HG03575 (cell line): ENCODE data around the gene CLEC20A.

Source experiments
- ATAC-seq: cut with Tn5 transposase; IDR thresholded peaks from one replicate; pipeline ENCODE4 v1.9.1; 2021; ENCODE audit not compliant: unreplicated experiment, insufficient number of reproducible peaks, low FRiP score; ENCODE audit errors: extremely low read depth

CLEC20A gene

GRCh38 chr1:178486100-178487069, 10.4 kb downstream of the CLEC20A start:
- ATAC-seq: no peak

GRCh38 chr1:178485541-178485981, 11.2 kb downstream of the CLEC20A start:
- no peak for ATAC-seq

GRCh38 chr1:178484698-178485225, 12.0 kb downstream of the CLEC20A start:
- ATAC-seq: no peak

GRCh38 chr1:178483251-178483957, 13.4 kb downstream of the CLEC20A start:
- no peak for ATAC-seq

GRCh38 chr1:178477841-178478240, 18.9 kb downstream of the CLEC20A start:
- no peak for ATAC-seq

GRCh38 chr1:178477373-178477772, 19.4 kb downstream of the CLEC20A start:
- no peak for ATAC-seq

DNA sequence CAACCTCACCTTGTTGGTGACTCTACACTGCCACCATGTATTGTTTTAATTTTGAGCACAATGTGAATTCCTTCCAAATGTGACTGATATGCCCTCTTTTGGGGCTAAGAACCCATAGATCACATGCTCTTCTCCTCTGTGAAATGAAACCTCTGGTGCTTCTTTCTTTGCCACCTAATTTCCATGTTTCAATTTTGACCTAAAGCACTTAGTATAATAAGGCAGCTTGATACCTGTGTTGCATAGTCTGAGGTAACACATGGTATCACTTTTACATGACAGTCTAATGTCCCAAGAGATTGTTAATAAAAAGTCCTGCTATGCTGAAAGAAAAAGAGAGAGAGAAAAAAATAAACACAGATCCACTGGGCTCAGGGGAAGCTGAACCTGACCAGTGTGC, 24.2 kb downstream of the CLEC20A start:
- no peak for ATAC-seq

- no peak for ATAC-seq
Observed at GRCh38 chr1:178470411-178470960, 26.3 kb downstream of the CLEC20A start.

DNA sequence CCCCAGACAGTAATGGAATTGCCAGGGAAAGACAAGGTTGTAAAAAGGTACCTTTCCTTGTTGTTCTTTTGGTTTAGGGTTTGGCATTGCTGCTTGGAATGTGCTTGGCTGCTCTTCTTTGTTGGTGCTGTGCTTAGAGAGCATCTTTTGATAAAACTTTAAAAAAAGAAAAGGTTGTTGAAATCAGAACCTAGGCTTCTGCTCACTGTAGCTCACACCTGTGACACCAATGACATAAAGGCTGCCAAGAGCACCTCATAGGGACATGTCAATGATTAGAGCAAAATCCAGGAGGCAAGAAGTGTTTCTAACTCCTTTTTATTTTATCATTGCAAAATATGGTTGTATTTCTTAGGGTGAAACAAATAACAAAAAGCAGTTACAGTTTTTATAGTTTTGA, 28.9 kb downstream of the CLEC20A start:
- no peak for ATAC-seq

DNA sequence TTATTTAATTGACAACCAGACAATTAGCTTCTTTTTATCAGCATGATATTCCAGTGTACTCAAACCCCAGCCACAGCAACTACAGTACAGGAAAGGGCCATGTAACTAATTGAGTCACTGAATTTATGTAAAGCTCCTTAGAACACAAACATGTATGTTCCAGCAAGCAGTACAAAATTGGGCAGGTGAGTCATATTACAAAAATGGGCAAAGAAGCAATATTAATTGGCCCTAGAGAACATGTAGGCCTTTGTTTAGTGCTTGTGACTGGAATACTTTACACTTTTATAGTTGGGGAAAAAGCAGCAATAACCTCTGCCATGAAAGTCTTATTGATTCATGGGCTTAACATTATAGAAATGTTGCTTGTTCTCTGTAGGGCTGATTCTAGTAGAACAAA, 31.8 kb downstream of the CLEC20A start:
- no peak for ATAC-seq

DNA sequence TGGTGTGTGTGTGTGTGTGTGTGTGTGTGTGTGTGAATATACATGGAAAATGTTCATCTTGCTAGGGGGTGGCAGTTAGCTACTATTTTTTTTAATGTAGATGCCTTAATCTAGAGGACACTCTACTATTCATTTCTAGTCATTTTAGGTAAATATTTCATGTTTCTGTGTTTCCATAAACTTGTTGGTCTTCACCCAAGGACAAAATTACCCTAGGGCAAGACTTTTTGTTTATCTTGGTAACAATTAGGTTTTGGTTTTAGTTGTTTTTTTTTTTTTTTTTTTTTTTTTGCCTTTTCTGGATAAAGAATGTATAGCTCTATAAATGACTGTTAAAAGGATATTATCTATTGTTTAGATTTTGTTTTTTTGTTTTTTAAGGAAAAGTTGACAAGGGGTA, 32.2 kb downstream of the CLEC20A start:
- no peak for ATAC-seq

DNA sequence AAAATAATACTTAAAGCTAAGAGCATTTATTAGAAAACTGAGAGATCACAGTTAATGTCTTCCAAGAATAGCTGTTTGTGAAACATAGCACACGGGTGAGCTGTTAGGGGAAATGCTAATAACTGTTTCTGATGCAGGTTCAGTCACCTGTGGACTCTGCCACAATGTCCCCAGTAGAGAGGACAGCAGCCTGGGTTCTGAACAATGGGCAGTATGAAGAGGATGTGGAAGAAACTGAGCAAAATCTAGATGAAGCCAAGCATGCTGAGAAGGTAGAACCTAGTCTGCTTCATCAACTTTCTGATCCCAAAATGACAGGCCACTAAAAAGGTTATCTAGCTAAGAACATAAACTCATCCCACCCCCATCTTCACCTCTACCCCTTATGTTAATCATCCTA, 32.6 kb downstream of the CLEC20A start:
- no peak for ATAC-seq

- no peak for ATAC-seq
Observed at GRCh38 chr1:178461701-178462100, 35.1 kb downstream of the CLEC20A start.

DNA sequence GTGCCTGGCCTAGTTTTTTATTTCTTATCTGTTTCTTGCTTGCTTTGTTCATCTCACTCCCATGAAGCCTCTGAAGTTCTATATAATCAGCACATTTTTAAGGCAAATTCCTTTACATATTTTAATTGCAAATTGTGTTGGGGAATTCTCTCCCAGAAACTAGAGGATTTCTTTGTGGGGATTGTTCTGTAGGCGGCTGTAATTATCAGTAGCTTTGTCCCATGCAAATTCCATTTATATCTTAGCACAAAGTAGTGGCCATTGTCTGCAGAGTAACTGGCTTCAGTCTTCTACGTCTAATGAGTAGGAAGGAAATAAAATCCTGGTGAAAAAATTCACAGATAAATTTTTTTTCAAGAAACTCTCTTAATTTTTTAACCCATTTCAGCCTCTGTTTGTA, 35.7 kb downstream of the CLEC20A start:
- ATAC-seq: no peak

DNA sequence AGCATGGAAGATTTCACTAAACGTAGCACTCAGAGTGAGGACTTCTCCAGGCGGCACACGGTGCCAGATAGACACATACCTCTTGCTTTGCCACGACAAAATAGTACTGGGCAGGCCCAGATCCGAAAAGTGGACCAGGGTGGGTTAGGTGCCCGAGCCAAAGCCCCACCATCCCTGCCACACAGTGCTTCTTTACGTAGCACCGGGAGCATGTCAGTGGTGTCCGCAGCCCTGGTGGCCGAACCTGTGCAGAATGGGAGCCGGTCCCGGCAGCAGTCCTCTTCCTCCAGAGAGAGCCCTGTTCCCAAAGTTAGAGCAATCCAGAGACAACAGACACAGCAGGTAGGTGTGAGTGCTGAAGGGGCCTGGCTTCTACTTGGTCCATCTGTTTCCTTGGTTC, 38.6 kb downstream of the CLEC20A start:
- ATAC-seq: no peak

DNA sequence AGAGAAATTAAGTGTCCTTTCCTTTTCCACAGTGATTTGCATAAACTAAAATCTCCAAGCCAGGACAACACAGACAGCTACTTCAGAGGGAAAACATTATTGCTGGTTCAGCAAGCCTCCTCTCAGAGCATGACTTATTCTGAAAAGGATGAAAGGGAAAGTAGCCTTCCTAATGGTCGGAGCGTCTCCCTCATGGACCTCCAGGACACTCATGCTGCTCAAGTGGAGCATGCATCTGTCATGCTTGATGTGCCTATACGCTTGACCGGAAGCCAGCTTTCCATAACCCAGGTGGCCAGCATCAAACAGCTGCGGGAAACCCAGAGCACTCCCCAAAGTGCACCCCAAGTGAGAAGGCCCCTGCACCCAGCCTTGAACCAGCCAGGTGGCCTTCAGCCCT, 39.1 kb downstream of the CLEC20A start:
- ATAC-seq: no peak

DNA sequence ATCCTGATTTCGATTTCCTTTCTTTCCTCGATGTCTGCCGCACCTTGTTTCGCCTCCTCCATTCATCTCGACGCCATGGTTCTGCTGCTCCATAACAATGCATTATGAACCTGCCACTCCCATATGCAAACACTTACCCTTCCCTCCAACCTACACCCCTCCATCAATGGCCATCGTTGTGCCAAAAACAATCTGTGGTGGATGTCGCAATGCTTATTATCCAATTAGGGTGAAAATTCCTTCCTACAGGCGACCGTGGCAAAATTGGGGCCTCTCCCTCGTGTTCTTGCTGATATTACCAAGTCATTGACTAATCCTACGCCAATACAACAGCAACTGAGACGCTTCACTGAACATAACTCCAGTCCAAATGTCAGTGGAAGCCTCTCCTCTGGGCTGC, 40.3 kb downstream of the CLEC20A start:
- no peak for ATAC-seq

GRCh38 chr1:178452013-178452412, 44.8 kb downstream of the CLEC20A start:
- ATAC-seq: no peak

DNA sequence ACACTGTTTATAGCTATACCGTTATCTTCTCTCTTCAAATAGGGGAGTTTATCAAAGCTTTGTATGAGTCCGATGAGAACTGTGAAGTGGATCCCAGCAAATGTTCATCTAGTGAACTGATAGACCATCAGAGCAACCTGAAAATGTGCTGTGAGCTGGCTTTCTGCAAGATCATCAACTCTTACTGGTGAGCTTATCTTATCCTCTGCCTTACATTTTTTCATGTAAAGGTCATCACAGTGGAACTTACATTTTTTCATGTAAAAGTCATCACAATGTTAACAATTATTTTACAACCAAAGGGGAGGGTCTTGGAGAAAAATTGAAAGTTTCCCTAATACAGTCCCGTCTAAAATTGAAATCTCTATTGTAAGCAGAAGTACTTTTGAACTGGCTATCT, 45.2 kb downstream of the CLEC20A start:
- no peak for ATAC-seq

GRCh38 chr1:178450871-178451270, 45.9 kb downstream of the CLEC20A start:
- no peak for ATAC-seq
